NOMO-1 treated with DMSO at 0.1 percent for 48 hours (cell line): ENCODE measurements around the gene INTS15.

Experiments used
- DNase-seq: peaks from one replicate; lab custom pipeline; 2025; ENCODE audit not compliant: unreplicated experiment; lab: John Stamatoyannopoulos, UW

The INTS15 gene

DNA sequence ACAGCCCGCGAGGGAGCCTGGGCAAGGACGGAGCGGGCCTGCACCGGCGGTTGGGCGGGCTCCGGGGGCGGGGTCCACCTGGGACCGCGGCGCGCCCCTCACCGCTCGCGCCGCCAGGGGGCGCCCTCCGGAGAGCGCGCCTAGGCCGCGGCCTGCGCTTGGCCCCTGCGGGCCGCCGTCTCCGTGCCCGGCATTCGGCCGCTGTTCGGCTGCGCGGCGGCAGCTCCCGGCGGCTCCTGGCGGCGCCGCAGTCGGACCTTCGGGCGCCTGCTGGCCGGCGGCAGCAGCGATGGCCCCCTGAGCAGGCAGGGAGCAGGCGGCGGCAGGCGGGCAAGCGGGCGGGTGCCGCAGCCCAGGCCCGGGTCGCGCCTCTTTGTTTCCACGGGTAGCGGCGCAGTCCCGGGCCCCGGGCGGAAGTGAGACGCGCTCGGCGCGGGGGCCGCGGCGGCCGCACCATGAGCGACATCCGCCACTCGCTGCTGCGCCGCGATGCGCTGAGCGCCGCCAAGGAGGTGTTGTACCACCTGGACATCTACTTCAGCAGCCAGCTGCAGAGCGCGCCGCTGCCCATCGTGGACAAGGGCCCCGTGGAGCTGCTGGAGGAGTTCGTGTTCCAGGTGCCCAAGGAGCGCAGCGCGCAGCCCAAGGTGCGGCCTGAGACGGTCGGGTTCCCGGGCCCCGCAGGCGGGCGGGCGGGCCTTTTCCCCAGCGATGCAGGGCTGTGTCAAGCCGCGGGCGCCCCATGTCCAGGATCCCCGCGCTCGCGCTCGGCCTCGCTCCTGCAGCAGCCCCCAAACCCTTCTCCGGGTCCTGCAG lies at the start of gene INTS15:
INTS15 (plus strand) TSS at position 193 of the 816 bp plus-strand sequence; CDS start at position 456, 263 bp downstream.
- peak; percentile 68 for DNase-seq

DNA sequence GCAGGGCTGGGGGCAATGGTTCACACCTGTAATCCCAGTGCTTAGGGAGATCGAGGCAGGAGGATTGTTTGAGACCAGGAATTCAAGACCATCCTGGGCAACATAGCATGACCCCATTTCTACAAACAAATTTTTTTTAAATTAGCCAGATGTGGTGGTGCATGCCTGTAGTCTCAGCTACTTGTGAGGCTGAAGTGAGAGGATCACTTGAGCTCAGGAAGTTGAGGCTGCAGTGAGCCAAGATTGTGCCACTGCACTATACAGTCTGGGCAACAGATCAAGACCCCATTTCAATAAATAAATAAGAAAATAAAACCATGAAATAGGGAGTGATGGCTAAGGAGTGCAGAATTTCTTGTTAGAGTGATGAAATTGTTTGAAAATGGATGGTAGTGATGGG lies 47.5 kb upstream of the INTS15 start:
- no peak for DNase-seq

DNA sequence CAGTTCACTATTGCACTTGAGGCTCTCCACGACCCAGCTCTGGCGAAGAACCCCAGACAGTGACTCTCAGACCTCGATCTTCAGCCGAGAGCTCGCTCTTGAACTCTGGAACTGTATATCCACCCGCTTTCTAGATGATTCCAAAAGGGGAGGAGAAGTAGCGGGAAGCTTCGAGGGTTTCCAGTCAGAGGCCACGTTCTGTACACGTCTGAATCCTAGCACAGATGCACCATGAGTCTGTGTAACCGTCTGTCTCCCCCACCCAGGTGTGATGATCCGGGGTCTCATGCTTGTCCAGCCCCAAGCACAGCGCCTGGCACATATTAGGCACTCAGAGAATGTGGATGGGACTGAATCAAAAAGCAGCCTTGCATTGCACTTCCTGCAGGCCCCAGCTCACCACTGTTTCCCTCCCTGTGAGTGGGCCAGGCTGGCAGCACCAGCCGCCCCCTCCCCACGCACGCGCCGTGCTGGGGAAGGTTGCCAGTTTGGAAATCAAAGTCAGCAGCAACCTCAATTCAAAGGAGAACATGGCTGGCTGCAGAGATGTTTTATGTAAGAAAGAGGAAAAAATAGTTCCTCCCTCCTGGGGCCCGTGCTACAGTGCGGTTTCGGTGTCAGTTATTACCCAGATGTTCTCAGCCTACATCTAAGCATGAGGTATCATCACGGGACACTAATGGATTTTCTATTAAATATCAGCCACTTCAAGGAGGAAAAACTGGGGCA lies 44.3 kb upstream of the INTS15 start:
- peak; percentile 56 for DNase-seq

DNA sequence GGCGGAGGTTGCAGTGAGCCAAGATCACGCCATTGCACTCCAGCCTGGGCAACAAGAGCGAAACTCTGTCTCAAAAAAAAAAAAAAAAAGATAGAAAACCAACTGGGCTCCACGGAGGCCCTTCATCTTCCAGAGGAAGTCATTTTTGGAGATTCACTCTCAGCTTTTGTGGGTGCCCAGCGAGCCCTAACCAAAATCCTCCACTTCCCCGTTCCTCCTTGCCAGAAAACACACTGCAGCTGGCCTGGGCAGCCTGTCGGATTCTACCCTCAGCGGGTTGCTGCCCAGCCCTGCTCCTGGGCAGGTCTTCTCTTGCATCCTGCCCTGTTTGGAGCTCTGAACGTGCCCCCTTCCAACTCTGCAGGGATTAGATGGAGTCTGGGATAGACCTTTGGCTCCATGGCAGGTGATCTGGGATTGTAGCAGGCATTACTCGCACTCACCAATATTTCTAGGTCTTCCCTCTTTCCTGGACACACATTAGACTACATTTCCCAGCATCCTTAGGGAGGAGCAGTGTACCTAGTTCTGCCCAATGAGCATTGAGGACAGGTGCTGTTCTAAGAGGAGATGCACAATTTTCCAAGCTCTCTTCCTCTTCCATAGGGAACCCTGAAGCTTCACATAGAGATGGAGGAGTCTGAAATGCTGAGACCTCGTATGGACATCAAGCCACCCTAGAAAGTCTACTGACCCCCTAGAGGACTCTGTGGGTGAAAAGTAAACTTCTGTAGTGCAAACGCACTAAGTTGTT lies 43.1 kb upstream of the INTS15 start:
- DNase-seq: peak; percentile 16

DNA sequence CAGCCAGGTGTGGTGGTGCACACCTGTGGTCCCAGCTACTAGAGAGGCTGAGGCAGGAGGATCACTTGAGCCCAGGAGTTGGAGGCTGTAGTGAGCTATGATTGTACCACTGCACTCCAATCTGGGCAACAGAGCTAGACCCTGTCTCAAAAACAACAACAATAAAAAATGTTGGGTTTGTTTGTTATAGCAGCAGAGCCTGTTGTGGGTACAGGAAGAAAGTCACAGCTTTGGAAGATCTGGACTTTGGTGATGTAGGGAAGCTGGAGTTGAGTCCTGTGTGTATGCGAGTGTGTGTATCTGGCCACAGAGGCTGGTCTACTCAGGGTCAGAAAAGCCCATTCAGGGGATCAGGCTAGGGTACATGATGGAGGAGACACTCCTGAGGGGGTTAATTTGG lies 42.4 kb upstream of the INTS15 start:
- DNase-seq: no peak

DNA sequence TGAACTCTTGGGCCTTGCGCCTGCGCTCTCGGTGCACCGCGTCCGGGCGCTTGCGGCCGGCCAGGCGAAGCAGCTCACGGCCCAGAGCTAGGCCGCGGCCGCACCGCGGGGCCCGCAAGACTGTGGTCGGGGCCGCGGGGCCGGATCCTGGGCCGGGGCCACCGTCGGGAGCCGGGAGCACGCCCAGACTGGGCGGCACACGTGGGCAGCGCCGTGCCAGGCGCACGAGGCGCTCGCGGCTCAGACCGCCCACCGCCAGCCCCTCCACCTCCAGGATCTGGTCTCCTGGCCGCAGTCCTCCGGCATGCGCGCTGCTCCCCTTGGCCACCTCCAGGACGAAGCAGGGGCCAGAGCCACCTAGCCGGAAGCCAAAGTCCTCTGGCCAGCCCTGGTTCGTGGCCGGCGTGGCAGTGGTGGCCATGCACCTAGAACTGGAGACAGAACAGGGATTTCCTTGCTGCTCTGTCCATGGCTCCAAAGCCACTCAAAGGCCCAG lies 38.8 kb upstream of the INTS15 start, which contains the start of gene GRID2IP:
GRID2IP (minus strand) TSS at position 446 of the 496 bp plus-strand sequence; CDS start at position 421, 25 bp downstream.
- DNase-seq: no peak

DNA sequence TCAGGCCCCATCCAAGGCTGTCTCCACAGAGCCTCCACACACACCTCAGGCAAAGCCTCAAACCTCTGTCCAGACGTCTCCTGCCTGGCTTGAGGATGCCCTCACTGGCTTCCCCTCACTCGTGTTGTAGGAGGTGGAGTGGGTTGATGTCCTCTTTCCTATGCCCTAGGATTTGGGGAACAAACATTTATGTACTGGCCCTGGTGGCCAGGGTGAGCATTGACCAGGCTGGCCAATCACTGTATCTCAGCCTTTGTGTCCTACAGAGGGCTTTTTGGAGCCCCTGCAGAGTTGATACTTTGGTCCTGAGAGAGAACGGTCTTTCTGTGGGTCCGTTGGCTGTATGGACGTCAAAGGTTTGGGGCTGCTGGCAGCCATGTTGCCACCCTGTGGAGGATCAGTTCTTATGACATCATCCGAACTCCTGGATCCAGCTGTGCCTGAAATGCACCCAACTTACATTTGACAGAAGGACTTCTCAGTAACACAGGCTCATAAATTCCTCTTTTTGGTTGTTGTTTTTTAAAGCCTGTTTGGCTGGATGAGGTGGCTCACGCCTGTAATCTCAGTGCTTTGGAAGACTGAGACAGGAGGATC lies 36.3 kb upstream of the INTS15 start:
- no peak for DNase-seq

DNA sequence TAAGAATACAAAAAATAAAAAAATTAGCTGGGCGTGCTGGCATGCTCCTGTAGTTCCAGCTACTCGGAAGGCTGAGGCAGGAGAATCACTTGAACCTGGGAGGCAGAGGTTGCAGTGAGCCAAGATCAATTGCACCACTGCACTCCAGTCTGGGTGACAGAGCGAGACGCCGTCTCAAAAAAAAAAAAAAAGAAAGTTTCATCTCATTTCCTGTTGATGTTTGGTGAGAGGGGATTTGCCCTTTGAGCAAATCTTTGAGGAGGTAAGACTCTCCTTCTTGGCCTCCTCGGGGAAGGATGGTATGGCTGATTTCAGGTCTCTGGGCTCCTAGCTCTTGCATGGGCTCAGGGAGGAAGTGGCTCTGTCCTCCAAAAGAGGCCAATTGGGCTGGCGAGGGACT lies 35.0 kb upstream of the INTS15 start:
- no peak for DNase-seq

DNA sequence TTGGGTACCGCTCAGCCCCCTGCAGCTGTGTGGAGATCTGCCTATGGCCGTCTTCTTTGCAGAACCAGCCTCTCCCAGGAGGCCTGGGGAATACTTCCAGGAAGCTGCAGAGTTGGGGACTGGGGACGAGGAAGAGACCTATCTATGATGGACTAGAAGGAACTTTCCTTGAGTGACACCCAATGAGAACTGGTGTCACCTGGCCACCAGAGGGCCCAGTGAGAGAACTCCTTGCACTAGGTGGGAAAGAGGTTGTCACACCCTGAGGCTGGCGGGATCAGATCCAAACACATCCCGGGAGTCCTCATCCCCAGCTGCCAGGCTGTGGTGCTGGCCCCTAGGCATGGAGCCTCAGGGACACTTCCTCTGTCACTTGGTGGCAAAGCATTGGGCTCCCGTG lies 33.6 kb upstream of the INTS15 start:
- DNase-seq: no peak

DNA sequence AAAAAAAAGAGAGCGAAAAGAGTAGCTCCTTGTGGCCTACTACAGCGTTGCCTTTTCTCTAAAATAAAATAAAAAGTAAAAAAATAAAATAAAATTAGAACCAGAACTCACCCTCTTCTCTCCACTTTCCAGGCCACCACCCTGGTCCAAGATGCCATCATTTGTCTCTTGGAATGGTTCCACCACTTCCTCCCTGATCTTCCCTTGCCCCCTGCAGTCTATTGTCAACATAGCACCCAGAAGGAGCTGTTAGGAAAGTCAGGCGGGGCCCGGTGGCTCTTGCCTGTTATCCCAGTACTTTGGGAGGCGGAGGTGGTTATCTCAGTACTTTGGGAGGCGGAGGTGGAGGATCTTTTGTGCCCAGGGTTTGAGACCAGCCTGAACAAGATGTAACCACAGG lies 31.0 kb upstream of the INTS15 start:
- peak; percentile 12 for DNase-seq

DNA sequence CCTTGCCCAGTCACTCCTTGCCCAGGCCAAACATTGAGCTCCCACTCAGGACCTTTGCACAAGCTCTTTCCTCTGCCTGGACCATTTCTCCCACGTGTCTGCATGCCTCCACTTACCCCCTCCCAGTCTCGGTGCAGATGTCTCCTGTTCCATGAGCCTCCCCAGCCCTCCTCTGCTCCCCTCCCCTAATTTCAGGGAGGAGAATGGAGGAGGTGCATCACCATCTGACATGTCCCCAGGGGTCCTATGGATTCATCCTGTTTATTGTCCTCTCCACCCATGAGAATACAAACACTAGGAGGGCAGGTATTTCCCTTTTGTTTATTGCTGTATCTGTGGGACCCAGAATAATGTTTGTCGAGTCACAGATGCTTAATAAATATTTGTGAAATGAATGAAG lies 29.9 kb upstream of the INTS15 start:
- DNase-seq: no peak

DNA sequence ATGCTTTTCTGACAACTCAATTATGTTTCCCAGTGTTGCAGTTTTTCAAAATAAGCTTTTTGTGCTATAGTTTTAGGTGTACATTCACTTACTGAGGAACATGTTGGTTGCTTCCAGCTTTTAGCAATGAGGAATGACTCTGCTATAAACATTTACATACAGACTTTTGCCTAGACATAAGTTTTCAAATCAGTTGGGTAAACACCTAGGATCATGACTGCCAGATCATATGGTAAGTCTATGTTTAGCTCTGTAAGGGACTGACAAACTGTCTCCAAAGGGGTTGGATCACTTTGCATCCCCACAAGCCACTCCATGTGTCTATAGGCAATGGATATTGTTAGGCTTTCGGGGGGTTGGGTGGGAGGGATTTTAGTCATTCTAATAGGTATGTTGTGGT lies 27.7 kb upstream of the INTS15 start:
- no peak for DNase-seq

DNA sequence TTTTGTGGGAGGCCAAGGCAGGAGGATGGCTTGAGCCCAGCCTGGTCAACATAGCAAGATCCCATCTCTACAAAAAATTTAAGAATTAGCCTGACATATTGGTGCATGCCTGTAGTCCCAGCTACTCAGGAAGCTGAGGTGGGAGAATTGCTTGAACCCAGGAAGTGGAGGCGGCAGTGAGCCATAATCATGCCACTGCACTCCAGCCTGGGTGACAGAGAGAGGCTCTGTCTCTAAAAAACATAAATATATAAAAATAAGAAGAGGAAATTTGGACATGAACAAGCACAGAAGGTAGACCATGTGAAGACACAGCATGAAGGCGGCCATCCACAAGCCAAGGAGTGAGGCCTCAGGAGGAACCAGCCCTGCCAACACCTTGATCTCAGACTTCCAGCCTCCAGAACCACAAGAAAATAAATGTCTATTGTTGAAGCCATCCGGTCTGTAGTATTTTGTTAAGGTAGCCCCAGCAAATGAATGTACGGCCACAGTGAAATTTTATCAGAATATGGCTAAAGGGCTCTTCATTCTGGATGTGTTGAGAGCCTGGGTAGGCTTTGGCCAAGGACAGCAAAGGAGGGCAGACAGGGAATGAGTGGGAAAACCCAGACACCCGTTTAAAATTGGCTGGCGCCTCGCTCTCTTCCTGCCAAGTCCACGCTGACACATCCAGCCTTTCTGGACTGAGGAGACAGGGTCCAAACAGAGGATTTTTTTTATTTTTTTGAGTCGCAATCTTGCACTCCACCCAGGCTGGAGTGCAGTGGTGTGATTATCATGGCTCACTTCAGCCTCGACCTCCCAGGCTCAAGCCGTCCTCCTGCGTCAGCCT lies 25.7 kb upstream of the INTS15 start:
- DNase-seq: no peak

DNA sequence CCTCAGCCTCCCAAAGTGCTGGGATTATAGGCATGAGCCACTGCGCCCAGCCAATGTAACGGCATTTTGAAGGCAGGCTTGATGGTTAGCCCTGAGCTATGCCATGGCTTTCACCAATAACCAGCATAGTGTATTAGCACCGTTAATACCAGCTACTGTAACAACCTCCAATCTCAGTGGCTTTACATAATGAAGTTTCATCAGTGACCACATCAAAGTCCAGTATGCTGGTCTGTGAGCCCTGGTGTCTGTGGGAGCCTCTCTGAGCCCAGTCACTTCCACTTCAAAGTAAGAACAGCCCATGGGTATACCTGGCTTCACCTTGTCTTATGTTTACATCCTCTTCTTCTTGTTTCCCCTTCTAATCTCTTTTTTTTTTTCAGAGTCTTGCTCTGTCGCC lies 24.2 kb upstream of the INTS15 start:
- no peak for DNase-seq

DNA sequence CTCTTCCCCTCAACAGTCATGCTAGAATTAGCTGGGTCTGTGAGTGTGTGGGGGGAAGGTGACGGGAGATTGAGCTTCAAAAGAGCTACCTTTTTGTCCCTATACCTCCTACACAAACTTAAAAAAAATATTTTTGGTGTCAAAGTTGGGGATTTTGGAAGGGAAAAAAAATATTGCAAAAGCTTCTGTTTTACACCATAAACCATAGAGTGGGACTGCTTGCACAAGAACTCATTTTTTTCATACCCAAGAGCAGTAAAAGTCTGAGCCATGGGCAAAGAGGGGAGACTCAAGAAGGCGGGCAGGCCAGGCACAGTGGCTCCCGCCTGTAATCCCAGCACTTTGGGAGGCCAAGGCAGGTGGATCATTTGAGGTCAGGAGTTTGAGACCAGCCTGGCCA lies 21.9 kb upstream of the INTS15 start:
- no peak for DNase-seq

DNA sequence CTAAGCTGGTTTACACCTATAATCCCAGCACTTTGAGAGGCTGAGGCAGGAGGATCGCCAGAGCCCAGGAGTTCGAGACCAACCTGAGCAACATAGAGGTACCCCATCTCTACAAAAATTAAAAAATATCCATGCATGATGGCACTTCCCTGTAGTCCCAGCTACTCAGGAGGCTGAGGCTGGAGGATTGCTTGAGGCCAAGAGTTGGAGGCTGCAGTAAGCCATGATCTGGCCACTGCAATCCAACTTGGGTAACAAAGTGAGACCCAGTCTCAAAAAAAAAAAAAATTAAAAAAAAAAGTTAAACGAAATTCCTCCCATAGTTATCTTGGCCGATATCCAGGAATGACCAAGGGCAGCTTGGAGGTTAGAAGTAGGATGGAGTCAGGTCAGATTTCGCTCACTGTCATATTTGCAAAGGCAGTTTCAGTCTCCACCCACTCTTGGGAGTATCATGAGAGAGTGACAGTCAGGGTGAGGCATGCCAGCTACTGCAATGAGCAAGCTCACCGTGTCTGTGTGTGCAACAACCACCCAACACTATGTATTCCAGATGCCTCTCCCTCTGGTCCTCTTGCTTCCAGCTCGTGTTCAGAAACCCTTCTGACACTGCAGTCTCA lies 18.6 kb upstream of the INTS15 start:
- no peak for DNase-seq

DNA sequence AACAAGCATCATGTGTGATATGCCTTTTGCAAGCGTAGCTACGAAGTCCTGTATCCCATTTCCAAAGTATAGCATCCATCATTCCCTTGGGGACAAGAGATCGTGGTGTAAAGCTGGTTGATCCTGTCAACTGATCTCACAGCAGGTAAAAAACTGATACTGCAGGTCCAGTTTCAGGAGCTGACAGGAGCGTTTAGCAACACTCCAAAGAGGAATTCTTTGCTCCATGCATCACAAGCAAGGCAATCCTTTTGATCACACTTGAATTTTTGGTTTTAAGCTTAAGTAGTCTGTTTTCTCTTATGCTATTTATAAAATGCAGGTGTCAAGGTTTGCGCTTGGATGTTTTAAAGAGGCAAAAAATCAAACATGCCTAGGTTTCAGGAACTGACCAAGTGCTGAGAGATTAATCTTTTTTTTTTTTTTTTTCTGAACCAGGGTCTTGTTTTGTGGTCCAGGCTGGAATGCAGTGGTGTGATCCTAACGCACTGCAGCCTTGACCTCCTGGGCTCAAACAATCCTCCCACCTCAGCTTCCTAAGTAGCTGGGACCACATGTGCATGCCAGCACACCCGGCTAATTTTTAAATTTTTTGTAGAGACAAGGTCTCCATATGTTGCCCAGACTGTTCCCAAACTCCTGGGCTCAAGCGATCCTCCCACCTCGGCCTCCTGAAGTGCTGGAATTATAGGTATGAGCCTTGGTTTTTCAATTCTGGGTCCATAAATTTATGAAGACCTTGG lies 14.4 kb upstream of the INTS15 start:
- DNase-seq: no peak

DNA sequence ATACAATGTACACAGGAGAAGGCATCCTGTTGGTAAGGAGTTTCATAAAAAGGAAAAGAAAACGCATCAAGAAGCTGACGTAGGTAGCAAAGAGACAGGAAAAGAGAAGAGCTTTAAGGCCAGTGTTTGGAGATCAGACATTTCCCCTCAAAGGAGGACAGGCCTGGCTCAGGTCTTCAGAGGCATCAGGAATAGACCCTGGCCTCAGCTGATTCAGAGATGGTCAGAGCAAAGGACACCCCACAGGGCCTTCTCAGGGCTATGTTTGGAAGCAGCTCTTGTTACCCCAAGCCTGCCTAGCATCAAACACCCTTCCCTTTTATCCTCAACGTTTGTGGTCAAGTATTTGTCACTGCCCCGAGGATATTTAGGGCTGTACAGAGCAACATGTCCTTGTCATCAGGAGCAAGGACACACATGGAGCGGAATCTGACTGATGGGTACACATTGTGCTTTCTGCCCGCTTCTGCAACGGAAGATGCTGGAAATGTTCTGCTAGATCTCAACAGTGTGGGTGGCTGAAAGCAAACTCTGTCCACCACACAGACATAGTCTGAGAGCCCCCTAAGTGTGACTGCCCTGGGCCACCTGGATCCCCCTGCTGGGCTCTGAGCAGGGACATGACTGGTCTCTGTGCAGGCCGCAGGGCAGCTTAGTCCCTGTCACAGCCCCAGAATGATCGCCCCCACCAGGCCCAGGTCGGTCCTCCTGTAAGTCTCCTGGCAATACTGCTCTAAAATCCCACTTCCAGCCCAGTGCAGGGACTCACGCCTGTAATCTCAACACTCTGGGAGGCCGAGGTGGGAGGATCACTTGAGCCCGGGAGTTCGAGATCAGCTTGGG lies 13.6 kb upstream of the INTS15 start:
- no peak for DNase-seq
